ENCODE data around the gene FRMD4B.
A peak's percentile ranks its signal among the peaks of the same experiment; 100 is the strongest.
"Not testable (repeated sequence)": the region's sequence is repeated elsewhere in the genome, so short reads cannot be mapped to it uniquely, and the experiment has no call there.

FRMD4B gene

DNA sequence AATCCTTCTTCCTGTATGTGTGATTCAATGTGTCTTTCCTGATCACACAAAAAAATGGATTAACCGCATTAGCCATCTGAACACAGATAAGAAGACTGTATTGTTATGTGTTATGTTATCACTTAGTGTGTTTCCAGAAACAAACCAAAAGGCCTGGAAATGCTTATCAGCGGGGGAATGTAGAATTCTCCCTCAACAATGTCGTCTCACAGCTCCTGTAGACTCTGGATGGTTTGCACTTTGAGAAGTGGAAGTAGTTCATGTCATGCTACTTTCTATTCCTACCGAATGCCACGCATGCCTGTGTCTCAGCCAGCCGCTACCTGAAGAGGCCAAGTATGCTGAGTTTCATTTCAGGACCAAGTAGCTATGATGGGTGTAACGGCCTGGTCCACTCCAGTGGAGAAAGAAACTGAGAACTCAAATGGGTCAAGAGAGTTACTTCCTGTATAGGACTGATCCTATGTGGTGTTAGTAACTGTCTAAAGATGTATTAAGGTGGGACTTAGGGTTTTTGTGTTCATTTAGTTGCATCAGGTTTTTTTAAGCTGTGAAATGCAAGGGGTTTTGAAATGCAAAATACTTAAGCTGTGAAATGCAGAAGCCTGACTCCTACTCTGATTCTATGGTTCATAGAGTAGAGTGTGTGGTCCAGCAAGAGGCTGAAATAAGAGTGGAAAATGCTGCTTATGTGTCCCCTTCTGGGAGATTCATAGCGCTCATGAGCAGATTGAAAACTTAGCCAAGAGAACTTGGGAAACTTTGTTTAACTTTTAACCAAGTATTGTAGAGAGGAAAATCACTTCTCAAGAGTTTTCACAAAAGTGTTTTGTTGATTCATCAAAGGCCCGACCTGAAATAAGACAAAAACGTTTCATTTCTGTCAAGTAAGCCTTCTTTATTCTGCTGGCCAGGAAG, 145.0 kb downstream of the FRMD4B start:
- no peaks in the 10 kb centered on the region for H3K9me3 Mint-ChIP-seq
- no peak overlapping the region for H3K27ac Mint-ChIP-seq
- no peaks in the 10 kb centered on the region for H3K27me3 Mint-ChIP-seq
- peaks cover 18% of the 10 kb centered on the region for H3K4me1 Mint-ChIP-seq
- H3K4me3 Mint-ChIP-seq: no peak overlapping the region
- H3K36me3 Mint-ChIP-seq: no peaks in the 10 kb centered on the region

DNA sequence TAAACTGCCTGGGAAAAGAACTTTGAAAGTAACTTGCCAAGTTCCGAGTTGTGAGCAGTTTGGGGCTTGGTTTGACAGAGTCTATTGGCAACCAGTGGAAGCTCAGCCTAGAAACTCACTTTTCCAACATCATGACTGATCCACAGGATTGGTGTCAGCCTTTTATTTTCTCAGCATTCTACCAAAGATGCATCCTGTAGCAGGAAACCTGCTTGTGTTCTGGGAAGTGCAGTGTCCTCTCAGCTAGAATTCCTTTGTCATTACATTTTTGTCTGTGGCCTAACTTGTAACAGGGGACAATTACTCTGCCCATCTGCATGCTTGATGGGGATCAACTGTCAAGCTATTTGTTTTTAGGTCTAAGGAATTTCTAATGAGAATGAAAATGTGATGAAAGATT, 146.8 kb downstream of the FRMD4B start:
- no peak overlapping the region for H3K4me3 Mint-ChIP-seq
- no peak overlapping the region for H3K27ac Mint-ChIP-seq
- H3K27me3 Mint-ChIP-seq: no peaks in the 10 kb centered on the region
- peaks cover 25% of the 10 kb centered on the region for H3K4me1 Mint-ChIP-seq
- H3K9me3 Mint-ChIP-seq: no peaks in the 10 kb centered on the region
- H3K36me3 Mint-ChIP-seq: no peaks in the 10 kb centered on the region

DNA sequence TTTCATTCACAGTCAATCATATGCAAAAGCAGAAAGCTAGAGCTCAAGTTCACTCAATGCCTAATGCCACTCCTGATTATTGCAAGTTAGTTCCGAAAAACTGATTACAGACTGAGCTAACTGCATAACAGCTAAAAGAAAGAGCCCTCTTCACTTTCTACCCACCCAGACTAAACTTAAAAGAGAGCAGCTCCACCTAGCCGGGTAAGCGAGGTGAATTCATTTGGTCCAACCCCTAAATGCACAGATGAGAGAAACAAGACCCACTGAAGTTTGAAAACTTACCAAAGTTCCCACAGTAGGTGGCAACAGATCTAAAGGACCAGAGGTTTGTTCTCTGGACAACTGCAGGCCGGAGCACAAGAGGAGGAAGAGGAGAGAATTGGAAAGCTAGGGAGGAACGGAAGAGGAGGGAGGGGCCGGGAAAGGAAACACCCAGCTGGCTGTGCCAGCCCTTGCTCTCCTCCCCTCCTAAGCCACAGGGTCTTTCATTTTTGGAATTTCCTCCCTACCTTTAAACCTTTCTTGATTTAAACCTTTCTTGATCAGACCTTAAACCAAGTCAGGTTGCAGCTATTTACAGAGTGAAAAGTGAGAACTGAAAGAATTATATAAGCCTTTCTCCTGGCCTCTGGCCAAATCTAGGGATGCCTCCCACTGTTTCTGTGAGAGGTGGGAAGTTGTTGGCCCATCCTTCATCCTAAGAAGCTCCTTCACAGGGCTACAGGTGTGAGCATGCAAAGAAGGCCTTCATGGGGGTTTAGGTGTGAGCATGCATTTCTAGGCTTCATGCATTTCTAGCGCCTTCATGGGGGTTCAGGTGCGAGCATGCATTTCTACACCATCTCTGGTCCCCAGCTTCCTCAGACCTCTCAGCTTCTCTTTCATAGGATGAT, 148.8 kb downstream of the FRMD4B start:
- Mint-ChIP-seq H3K9me3 (no peaks in the 10 kb centered on the region), H3K4me3 (peak overlapping the region; percentile 66), H3K27me3 (no peaks in the 10 kb centered on the region), H3K36me3 (no peaks in the 10 kb centered on the region), H3K27ac (peak overlapping the region; percentile 14), H3K4me1 (peaks cover 20% of the 10 kb centered on the region)

DNA sequence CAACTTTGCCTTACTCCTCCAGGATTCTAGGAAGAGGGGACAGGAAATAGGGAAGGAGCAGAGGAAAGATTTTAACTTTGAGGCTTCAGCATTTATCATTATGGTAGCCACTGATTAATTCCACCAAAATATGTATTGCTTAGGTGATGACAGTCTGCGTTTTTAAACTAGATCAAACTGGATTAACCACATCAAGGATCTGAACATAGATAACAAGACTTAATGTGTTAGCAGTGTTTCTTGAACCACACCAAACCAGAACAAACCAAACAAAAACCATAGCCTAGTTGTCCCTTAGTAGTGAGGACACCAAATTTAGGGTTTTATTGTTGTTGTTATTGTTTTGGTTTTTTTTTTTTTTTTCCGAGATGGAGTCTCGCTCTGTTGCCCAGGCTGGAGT, 150.0 kb downstream of the FRMD4B start:
- Mint-ChIP-seq H3K27me3 (no peaks in the 10 kb centered on the region), H3K27ac (no peak overlapping the region), H3K4me1 (peaks cover 20% of the 10 kb centered on the region), H3K4me3 (no peak overlapping the region), H3K36me3 (no peaks in the 10 kb centered on the region), H3K9me3 (no peaks in the 10 kb centered on the region)

DNA sequence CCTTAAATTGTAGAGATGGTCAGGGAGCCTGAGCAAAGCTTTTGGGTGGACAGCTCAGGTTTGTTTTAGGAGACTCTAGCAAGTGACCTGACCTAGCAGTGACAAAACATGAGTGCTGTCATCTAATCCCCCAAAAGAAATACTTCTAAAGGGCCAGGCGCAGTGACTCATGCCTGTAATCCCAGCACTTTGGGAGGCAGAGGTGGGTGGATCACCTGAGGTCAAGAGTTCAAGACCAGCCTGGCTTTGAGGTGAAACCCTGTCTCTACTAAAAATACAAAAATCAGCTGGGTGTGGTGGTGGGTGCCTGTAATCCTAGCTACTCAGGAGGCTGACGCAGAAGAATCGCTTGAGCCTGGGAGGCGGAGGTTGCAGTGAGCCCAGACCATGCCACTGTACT, 150.7 kb downstream of the FRMD4B start:
- not testable (repeated sequence) for H3K9me3 Mint-ChIP-seq, H3K4me3 Mint-ChIP-seq, H3K36me3 Mint-ChIP-seq, H3K27ac Mint-ChIP-seq, H3K27me3 Mint-ChIP-seq
- H3K4me1 Mint-ChIP-seq: peaks cover 20% of the 10 kb centered on the region

DNA sequence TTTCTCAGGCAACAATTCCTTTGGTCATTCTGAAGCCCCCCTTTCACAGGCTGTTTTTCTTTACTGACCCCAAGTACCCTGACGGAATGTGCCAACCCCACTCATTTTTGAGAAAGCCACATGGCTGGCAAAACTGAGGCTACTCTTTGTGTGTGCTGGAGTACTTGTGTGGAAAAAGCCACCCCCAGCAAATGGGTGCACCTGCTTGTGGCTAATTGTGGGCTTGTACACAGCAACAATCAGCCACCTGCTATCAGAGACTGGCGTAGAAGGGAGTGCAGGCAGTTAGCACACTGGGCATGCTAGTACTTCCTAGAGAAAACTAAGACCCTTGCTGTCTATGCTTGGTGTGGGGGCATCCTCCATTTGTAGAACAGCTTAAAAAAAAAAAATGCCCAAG, 153.4 kb downstream of the FRMD4B start:
- H3K4me3 Mint-ChIP-seq: no peak overlapping the region
- H3K27me3 Mint-ChIP-seq: no peaks in the 10 kb centered on the region
- H3K36me3 Mint-ChIP-seq: no peaks in the 10 kb centered on the region
- H3K9me3 Mint-ChIP-seq: no peaks in the 10 kb centered on the region
- no peak overlapping the region for H3K27ac Mint-ChIP-seq
- peaks cover 20% of the 10 kb centered on the region for H3K4me1 Mint-ChIP-seq

DNA sequence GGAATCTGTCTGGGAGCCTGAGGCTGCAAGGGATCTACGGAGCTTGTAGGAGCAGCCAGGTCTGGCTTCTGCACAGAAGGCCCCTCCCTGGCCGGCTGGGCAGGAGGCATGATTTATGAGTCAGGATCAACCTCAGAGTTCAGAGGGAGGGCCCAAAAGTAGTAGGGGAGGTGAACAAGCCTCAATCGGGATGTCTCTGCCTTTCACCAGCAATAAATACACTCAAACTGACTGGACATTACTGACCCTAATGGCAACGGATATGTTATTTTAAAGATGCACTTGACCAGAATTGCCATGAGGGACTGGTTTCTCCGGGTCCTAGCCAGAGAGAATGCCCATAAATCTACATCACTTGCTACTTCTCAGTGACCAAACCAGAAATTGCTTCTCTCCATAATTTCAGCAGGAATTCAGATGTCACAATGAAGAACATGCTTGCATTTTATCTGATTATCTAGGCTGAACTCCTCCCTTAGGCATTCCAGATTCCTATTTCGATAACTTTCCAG, 153.9 kb downstream of the FRMD4B start:
- H3K4me3 Mint-ChIP-seq: no peak overlapping the region
- peaks cover 16% of the 10 kb centered on the region for H3K4me1 Mint-ChIP-seq
- no peaks in the 10 kb centered on the region for H3K27me3 Mint-ChIP-seq
- H3K9me3 Mint-ChIP-seq: no peaks in the 10 kb centered on the region
- no peaks in the 10 kb centered on the region for H3K36me3 Mint-ChIP-seq
- H3K27ac Mint-ChIP-seq: no peak overlapping the region

DNA sequence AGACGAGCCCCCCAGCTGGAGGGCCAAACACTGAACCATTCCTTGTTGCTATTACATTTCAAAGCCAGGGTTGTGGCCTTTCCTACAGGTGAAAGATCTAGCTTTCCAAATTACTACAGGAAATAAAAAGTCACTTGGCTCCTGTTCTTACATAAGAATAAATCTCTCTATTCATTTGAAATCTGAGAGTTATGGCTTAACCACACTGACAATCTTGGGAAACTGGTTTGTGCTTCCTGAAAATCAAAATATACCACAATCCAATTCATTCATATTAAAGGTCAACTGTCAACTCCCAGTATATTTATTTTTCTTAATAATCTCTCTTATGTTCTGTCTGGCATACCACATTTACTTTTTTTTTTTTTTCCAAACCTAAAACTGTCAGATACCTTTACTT, 159.8 kb downstream of the FRMD4B start:
- Mint-ChIP-seq H3K36me3 (no peaks in the 10 kb centered on the region), H3K4me1 (no peaks in the 10 kb centered on the region), H3K27ac (no peak overlapping the region), H3K4me3 (no peak overlapping the region), H3K9me3 (no peaks in the 10 kb centered on the region), H3K27me3 (no peaks in the 10 kb centered on the region)

DNA sequence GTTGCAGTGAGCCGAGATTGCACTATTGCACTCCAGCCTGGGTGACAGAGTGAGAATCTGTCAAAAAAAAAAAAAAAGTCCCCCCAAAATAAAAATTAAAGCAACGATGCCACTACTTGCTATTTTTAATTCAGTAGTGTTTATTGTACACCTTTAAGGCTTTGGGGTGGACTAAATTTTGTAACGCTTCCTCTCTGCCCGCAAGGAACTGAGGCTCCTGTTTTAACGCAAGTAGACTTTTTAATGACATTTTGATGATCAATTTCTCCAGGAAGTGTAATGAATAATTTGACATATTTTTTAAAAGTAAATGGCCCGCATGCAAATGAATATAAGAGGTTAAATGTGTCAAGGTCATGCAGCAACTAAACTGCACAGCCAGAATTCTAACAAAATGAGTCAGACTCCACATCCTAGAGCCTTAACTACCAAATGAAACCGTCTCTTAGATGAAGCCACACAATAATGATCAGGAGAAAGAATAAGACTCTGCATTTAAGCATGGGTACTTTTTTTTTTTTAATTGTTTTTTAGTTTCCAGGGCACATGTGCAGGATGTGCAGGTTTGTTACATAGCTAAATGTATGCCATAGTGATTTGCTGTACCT, 166.7 kb downstream of the FRMD4B start:
- H3K4me1 Mint-ChIP-seq: no peaks in the 10 kb centered on the region
- no peak overlapping the region for H3K4me3 Mint-ChIP-seq
- no peaks in the 10 kb centered on the region for H3K27me3 Mint-ChIP-seq
- H3K9me3 Mint-ChIP-seq: no peaks in the 10 kb centered on the region
- H3K27ac Mint-ChIP-seq: no peak overlapping the region
- peaks cover 2% of the 10 kb centered on the region for H3K36me3 Mint-ChIP-seq

DNA sequence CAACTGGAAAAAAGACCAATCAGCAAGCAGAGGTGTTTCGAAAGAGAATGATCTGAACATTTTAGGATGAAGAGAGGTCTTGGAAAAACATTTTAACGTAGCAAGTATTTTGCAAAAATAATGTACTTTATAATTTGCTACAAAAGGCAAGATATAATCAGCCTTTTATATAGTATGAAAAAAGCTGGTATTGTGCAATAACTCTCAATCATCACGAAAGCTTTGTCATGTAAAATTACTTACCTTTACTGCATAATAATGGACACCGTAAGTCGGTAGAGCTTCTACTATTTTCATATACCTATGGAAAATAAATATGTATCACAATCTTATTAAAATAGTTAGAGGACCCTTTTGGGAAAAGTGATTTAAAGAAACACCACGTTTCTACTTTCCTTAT, 167.8 kb downstream of the FRMD4B start:
- Mint-ChIP-seq H3K27ac (no peak overlapping the region), H3K4me3 (no peak overlapping the region), H3K27me3 (no peaks in the 10 kb centered on the region), H3K9me3 (no peaks in the 10 kb centered on the region), H3K36me3 (peaks cover 2% of the 10 kb centered on the region), H3K4me1 (no peaks in the 10 kb centered on the region)

DNA sequence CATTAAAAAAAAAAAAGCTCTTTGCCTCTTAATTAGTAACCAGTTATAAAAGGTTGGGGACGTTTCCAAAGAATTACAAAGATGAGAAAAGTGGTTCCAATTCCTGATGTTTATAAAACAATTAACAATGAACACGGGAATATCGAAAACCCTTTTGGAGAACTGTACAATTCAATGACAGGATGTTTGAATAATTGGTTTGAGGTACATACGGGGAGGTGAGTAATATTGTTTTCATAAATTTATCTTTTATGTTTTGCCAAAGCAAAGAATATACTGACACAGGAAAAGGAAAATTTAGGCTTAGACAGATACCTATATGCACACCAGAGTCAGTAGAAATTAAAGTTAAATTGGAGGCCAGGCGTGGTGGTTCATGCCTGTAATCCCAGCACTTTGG, 168.9 kb downstream of the FRMD4B start:
- Mint-ChIP-seq H3K27ac (no peak overlapping the region), H3K36me3 (peaks cover 2% of the 10 kb centered on the region), H3K27me3 (no peaks in the 10 kb centered on the region), H3K4me1 (peaks cover 7% of the 10 kb centered on the region), H3K4me3 (no peak overlapping the region), H3K9me3 (no peaks in the 10 kb centered on the region)

DNA sequence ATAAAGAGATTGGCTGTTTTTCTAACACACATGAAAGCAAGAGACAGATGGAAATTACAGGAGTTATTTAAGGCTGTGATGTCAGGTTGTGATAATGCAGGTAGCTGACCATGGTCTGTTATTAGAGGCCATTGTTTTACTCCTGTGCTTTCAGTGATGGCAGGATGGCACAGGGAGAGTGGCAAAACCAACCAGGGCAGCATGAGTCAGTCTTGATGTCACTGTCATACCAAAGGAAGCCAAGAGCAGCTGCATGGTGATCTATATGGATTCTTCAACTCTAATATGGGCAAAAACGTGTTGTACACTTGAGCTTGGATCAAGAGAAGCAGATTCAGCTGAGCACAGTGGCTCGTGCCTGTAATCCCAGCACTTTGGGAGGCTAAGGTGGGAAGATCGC, 171.6 kb downstream of the FRMD4B start:
- Mint-ChIP-seq H3K4me3 (no peak overlapping the region), H3K27me3 (no peaks in the 10 kb centered on the region), H3K4me1 (peaks cover 7% of the 10 kb centered on the region), H3K27ac (no peak overlapping the region), H3K9me3 (no peaks in the 10 kb centered on the region), H3K36me3 (peaks cover 2% of the 10 kb centered on the region)

DNA sequence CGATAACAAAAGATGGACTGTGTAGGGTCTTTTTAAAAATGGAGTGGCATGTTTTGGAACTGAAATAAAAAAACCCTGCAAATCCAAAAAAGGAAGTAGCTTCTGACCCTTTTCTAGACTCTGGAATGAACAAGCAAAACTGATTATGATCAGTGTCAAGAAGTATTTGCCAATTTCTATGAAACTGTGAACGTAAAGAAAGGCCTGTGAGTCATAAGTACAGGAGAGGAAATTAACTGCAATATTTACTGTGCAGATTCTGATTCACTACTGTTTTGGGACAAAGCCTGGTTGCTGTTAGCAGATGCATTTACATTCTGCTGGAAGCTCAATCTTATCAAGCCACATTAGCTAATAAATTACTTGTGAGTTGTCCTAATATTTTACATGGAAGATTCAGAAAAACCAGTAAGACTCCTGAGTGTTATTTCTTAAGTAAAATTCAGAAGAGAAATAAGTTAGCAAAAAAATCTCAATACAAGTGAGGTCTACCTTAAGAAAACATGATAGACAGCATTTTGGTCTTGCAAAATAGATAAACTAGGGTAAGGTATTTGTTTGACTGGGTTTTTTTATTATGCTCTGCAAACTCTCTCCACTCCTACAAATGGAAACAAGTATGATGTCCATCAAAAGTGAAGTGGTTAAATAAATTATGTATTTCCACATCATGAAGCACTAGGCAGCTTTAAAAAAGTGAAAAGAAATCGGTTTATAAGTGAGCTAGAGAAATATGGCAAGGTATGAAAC, 173.3 kb downstream of the FRMD4B start:
- Mint-ChIP-seq H3K36me3 (no peaks in the 10 kb centered on the region), H3K4me3 (no peak overlapping the region), H3K27me3 (no peaks in the 10 kb centered on the region), H3K27ac (peak overlapping the region; percentile 55), H3K9me3 (no peaks in the 10 kb centered on the region), H3K4me1 (peaks cover 7% of the 10 kb centered on the region)

DNA sequence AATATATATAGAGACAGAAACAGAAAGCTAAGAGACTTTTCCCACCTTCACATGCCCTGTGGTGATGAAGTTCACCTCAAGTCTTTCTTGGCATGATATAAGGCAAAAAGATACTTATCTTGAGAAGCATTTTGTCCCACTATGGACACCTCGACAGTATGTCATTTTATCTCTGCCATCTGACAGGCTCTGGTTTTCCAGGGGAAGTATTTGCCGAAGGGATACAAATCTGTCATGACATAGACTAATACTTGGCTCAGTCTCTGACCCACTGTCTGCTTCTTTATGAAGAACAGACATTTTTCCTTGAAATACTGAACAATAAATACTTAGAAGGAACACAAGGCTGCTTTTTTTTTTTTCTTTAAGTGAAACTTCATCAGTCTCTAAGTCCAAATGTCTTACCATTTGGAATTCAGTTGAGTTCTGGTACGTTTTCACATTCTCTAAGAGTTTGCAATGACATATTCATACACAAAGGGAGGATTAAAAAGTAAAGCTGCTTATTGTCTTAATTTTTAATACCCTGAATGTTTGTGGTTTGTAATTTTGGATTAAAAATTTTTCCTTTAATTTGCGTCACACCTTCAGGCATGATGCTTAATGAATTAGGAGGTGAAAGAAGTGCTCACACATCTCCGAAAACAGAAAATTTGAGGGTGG, 175.7 kb downstream of the FRMD4B start:
- H3K36me3 Mint-ChIP-seq: no peaks in the 10 kb centered on the region
- H3K27me3 Mint-ChIP-seq: no peaks in the 10 kb centered on the region
- H3K4me1 Mint-ChIP-seq: peaks cover 11% of the 10 kb centered on the region
- H3K9me3 Mint-ChIP-seq: no peaks in the 10 kb centered on the region
- no peak overlapping the region for H3K27ac Mint-ChIP-seq
- no peak overlapping the region for H3K4me3 Mint-ChIP-seq

DNA sequence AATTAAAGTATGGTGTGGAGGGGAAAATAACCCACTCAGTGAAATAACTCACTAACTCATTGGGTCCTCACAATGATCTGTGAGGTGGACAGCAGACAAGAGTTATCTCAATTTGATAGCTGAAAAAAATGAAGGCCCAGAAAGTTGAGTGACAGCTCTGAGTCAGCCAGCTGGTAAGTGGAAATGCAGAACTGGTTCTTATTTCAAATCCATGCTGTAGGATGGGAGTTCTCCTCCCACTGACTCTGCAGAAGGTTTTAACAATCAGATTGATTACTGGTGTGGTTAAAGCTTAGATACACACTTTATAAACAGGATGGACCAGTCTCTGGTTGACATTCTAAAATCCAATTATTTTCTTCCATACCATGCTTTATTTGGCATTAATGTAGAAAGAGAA, 176.5 kb downstream of the FRMD4B start:
- peaks cover 14% of the 10 kb centered on the region for H3K4me1 Mint-ChIP-seq
- H3K27ac Mint-ChIP-seq: no peak overlapping the region
- H3K36me3 Mint-ChIP-seq: no peaks in the 10 kb centered on the region
- no peaks in the 10 kb centered on the region for H3K27me3 Mint-ChIP-seq
- H3K4me3 Mint-ChIP-seq: no peak overlapping the region
- no peaks in the 10 kb centered on the region for H3K9me3 Mint-ChIP-seq

All from activated naive CD4-positive, alpha-beta T cell treated with anti-CD3 and anti-CD28 coated beads, Interleukin-2, amount 50 U/mL, for 24 hours (primary cell).